Right ventricle myocardium inferior (tissue), 1 donor: ENCODE results near the gene GNAO1. TPM values are rescaled to one million over a fixed set of nuclear protein-coding genes. Genes with fewer than 3 reads are reported as not detected.
"Not testable (repeated sequence)": the region's sequence is repeated elsewhere in the genome, so short reads cannot be mapped to it uniquely, and the experiment has no call there.

Experiments
- ATAC-seq: fragments of 200-7000 bp; cut with Tn5 transposase; one replicate; pipeline ENCODE4 v1.9.1; 2020; ENCODE audit warnings: mild to moderate bottlenecking, moderate library complexity
- DNase-seq: peaks from one replicate; pipeline ENCODE4 v3.0.0; 2021; ENCODE audit errors: missing footprints
- intact Hi-C: fragments of 100-400 bp; cut with DNase I; formaldehyde crosslinking; loops from one replicate; pipeline ENCODE4 v1.11.0; 2022
- microRNA-seq: library from miRNA; unstranded; fragments of <30 nt; microRNA quantifications from one replicate; pipeline ENCODE4 v1.2.0, GENCODE V29; 2020
- total RNA-seq: library from RNA; stranded (reverse); fragmentation: NEBNext Ultra II Directional; extraction: Animal tissue kit (Norgen Biotek cat#: 25700); gene quantifications from one replicate; pipeline ENCODE4 v1.2.1, GENCODE V29; 2021
- donor health status: DM: no; HTN: yes; CAD: no; lungs with severe emphysema.

The GNAO1 gene
- total RNA-seq, 1 donor from 2014 or later = 32.2 TPM

DNA sequence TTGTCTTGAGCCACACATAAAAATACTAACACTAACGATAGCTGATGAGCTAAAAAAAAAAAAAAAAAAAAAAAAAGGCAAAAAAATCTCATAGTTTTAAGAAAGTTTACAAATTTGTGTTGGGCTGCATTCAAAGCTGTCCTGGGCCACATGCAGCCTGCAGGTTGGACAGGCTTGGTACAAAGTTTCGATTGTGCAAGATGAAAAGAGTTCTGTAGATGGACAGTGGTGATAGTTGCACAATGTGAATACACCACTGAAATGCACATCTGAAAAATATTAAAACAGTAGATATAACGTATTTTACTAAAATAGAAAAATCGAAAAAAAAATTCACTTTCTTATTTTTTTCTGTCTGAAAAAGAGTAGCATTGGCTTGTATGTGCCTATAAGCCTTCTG lies 191.2 kb downstream of the GNAO1 start:
- ATAC-seq (no peak), DNase-seq (no peak)
- intact Hi-C loops = no loop called here

DNA sequence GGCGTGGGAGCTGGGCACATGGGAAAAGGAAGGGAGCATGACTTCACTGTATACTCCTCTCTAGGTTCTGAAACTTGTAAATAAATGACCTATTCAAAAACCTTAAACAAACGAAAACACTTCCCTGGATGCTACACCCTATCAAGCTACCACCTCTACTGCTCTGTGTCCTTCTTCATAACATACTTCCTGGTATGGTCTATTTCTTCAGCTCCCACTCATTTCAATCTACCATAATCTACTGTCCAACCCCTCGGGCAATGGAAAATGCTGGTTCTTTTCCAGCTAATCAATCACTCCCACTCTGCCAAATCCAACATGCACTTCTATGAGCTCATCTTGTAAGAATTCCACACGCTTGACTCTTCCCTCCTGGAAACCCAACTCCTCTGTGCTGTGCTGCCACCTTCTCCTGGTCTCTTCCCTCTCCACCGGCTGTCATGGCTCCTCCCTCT lies 191.6 kb downstream of the GNAO1 start:
- DNase-seq = no peak
- ATAC-seq = no peak
- intact Hi-C loops = no loop called here

DNA sequence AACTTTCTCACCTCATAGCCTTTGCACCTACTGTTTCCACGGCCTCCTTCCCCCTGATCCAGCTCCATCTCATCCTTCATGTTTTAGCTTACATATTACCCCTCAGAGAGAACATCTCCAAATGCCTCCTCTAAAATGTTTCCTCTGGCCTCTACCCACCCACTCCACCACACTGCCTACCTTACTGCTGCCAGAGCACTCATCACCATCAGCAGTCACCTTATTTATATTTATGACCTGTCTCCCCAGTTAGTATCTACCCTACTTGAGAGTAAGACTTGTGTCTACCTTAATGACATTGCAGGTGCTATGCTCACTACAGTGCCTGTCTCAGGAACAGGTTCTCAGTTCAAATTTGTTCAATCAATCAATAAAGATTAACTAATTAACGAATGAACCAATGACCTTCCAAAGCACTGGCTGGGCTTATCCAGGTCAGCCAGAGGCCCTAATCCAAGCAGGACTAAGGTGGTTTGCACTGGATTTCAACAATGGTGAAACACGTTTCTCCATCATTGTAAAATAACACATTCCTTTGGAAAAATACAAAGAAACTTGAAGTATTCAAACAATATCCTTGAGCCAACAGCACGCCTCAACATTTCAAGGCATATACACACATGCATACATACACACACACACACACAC lies 192.9 kb downstream of the GNAO1 start:
- intact Hi-C loops = no loop called here
- ATAC-seq (peak; percentile 31), DNase-seq (no peak)

DNA sequence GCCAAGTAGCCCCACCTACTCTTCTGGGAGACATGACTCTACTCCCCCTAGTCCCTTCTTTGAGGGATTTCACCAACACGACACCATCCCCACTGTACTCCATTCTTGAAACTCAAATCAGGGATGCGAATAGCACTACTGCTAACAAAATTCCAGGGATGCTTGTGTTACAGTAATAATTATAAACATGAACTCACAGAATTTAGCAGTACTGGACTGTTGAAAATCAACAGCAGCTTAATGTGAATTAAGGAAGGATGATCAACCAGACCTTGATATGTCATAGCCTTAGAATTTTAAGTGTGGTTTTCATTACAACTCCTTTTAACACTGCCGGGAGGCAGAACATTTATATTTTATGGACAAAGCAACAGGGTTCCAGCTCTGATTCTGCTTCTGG lies 196.1 kb downstream of the GNAO1 start:
- intact Hi-C loops = no loop called here
- DNase-seq (no peak), ATAC-seq (no peak)

DNA sequence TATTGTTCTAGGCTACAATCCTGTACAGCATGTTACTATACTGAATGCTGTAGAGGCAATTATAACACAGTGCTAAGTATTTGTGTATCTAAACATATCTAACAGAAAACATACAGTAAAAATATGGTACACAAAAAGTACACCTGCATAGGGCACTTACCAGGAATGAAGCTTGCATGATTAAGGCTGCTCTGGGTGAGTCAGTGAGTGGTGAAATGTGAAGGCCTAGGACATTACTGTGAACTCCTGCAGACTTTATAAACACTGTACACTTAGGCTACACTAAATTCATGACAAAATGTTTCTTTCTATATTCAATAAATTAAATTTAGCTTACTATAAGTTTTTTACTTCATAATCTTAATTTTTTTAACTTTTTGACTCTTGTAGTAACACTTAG lies 196.9 kb downstream of the GNAO1 start:
- intact Hi-C loops = no loop called here
- ATAC-seq = no peak
- no peak for DNase-seq

DNA sequence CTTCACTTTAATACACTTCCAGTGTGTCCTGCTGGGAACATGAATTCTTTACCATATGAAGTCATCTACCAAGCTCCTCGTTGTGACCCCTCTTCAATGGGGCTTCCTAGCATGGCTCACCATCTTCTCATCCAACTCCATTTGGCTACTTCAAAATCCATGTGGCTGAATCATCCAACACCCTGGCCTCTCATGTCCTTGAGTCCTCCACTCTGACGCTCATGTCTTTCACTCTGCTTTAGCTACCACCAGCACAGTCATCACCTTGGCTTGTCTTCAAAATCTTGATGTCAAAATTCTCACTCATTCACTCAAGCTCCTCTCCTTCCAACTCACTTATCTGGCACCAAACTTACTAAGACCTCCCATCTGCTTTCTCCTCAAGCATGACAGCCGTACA lies 198.3 kb downstream of the GNAO1 start:
- DNase-seq = no peak

DNA sequence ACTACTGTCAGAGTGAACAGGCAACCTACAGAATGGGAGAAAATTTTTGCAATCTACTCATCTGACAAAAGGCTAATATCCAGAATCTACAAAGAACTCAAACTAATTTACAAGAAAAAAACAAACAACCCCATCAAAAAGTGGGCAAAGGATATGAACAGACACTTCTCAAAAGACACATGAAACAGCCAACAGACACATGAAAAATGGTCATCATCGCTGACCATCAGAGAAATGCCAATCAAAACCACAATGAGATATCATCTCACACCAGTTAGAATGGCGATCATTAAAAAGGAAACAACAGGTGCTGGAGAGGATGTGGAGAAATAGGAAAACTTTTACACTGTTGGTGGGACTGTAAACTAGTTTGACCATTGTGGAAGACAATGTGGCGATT lies 205.4 kb downstream of the GNAO1 start:
- intact Hi-C loops, DNase-seq, ATAC-seq: not testable (repeated sequence)

More for the DNA sequence above, 198.3 kb downstream of the GNAO1 start:
- intact Hi-C loops = no loop called here
- ATAC-seq = no peak

DNA sequence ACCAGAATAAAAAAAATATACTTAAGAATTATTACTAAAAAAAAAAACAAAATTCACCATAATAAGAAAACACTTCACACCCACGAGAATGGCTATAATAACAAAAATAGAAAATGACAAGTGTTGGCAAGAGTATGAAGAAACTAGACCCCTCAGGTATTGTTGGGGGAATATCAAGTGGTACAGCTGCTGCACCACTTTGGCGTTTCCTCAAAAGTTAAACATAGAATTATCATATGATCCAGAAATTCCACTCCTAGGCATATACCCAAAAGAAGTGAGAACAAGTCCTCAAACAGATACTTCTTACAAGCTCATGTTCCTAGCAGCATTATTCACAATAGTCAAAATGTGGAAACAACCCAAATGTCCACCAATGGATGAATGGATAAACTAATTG lies 207.8 kb downstream of the GNAO1 start:
- no peak for ATAC-seq
- no peak for DNase-seq
- intact Hi-C loops = no loop called here

DNA sequence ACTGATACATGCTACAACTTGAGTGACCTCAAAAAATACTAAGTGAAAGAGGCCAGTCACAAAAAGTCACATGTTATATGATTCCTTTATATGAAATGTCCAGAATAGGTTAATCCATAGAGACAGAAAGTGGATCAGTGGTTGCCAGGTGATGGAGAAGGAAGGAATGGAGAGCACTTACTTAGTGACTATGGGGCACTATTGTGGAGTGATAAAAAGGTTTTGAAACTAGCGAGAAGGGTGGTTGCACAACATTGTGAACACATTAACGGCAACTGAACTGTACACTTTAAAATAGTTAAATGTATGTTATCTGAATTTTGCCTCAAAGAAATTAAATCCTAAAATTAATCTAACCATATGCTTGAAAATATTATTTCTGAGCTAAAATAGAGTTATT lies 208.2 kb downstream of the GNAO1 start:
- intact Hi-C loops = no loop called here
- no peak for DNase-seq
- no peak for ATAC-seq

DNA sequence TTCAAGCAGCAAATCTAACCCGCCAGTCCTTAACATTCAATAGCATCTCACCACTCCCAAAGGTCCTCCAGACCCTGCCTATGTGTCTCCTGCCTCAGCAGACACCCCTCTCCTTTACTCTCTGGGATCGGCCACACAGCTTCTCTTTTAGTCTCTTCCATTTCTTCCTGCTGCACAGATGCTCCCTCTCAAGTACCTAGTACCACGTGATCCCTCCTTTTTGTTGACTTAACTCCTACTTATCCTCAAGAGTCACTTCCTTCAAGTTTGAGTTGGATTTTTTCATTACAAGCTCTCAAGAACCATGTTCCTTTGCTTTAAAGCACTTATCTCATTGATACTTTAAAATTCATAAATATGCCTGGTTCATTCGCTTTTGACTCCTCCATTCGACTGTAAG lies 209.2 kb downstream of the GNAO1 start:
- ATAC-seq = no peak
- DNase-seq = no peak
- intact Hi-C loops = no loop called here

DNA sequence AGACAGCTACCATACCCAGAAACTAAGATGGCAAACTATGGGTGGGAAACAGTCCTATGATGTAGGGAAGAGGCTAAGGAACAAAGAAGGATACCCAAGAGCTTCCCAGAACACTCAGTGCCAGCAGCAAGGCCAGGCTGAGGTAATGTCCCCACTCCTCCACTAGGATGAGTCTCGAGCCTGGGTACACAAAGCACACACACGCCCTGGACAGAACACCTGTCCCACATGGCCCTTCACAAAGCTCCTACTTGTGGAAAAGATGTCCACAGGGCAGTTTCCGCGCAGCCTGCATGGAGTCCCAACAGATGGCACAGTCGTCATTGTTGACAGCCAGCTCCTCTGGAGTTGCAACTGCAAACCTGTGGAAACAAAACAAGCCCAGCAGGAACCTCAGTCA lies 210.2 kb downstream of the GNAO1 start:
- no peak for DNase-seq
- intact Hi-C loops = no loop called here
- ATAC-seq = no peak

DNA sequence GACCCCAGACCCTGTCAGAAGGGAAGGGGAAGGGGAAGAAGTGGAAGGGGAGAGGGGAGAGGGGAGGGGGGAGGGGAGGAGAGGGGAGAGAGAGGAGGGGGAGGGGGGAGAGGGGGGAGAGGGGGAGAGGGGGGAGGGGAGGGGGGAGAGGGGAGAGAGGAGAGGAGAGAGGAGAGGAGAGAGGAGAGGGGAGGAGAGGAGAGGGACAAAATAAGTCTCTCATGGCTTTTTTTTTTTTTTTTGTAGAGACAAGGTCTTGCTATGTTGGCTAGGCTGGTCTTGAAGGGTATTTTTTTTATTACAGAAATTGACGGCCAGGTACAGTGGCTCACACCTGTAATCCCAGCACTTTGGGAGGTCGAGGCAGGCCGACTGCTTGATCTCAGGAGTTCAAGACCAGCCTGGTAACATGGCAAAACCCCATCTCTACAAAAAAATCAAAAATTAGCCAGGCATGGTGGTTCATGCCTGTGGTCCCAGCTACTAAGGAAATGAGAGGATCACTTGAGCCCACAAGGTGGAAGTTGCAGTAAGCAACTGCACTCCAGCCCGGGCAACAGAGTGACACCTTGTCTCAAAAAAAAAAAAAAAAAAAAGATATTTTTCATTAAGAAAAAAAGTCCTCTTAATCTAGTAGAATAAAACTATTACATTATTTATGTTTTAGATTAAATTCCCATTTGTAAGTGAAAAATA lies 214.8 kb downstream of the GNAO1 start:
- intact Hi-C loops = no loop called here
- no peak for DNase-seq
- no peak for ATAC-seq

Small RNAs within 50 kb of the gene (microRNA-seq; reads per million reads assigned to microRNA genes)
- not detected for gene MIR3935

Other genes with a start within 250 kb of the GNAO1 start
- 68.9 TPM for gene AMFR, start 234.1 kb downstream of the GNAO1 start, total RNA-seq